T-helper 2 cell treated with Interferon-gamma antibody and Interleukin-4, amounts not matched to agents 5 μg/mL and 100 μg/mL, for 36 hours (primary cell): Measurements from ENCODE around the gene ORMDL3.

Experiments
- DNase-seq: peaks from one replicate; pipeline ENCODE4 v3.0.0; 2021; ENCODE audit warnings: low spot score
- H3K27ac Mint-ChIP-seq: one replicate; pipeline ENCODE4 v1.8.0; 2021; ENCODE audit warnings: mild to moderate bottlenecking, mixed read lengths
- H3K27me3 Mint-ChIP-seq: one replicate; pipeline ENCODE4 v1.8.0; 2021; ENCODE audit warnings: low read depth, mixed read lengths
- H3K36me3 Mint-ChIP-seq: one replicate; pipeline ENCODE4 v1.8.0; 2021; ENCODE audit warnings: low read depth, mixed read lengths
- H3K4me1 Mint-ChIP-seq: one replicate; pipeline ENCODE4 v1.8.0; 2021; ENCODE audit warnings: low read depth, mixed read lengths
- H3K4me3 Mint-ChIP-seq: one replicate; pipeline ENCODE4 v1.8.0; 2022; ENCODE audit warnings: mild to moderate bottlenecking, moderate library complexity, mixed read lengths
- H3K9me3 Mint-ChIP-seq: one replicate; pipeline ENCODE4 v1.8.0; 2021; ENCODE audit warnings: mixed read lengths

The ORMDL3 gene

GRCh38 chr17:39939588-39940419 lies 12.4 kb upstream of the ORMDL3 start:
- Mint-ChIP-seq H3K4me1 (peaks cover 16% of the 10 kb centered on the region), H3K27me3 (no peaks in the 10 kb centered on the region), H3K9me3 (no peaks in the 10 kb centered on the region), H3K27ac (peak overlapping the region; percentile 62), H3K36me3 (no peaks in the 10 kb centered on the region), H3K4me3 (peak overlapping the region; percentile 38)
- peak; percentile 73 for DNase-seq

DNA sequence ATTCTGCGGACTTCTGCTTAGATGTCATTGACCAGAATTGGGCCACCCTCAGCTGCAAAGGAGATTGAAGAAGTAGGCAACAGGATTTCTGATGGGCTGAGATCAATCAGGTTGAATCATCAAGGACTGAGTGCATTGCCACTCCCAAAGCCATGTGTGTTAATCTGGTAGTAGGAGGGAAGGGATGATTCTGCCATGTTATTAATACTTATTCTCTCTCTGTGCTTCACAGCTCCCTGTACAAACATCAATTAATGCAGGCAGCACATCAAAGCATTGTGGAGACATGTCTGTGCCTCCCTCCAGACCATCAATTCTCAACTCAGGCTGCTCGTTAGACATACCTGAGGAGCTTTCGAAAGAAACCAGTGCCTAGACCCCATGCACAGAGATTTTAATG lies 11.7 kb upstream of the ORMDL3 start:
- H3K27me3 Mint-ChIP-seq, result no peaks in the 10 kb centered on the region
- no peak overlapping the region for H3K4me3 Mint-ChIP-seq
- no peak overlapping the region for H3K27ac Mint-ChIP-seq
- peaks cover 16% of the 10 kb centered on the region for H3K4me1 Mint-ChIP-seq
- H3K9me3 Mint-ChIP-seq, result no peaks in the 10 kb centered on the region
- DNase-seq, result no peak
- H3K36me3 Mint-ChIP-seq, result no peaks in the 10 kb centered on the region

GRCh38 chr17:39938140-39938869 lies 10.9 kb upstream of the ORMDL3 start:
- no peaks in the 10 kb centered on the region for H3K27me3 Mint-ChIP-seq
- no peak overlapping the region for H3K4me3 Mint-ChIP-seq
- H3K36me3 Mint-ChIP-seq, result no peaks in the 10 kb centered on the region
- no peaks in the 10 kb centered on the region for H3K9me3 Mint-ChIP-seq
- H3K27ac Mint-ChIP-seq, result no peak overlapping the region
- peaks cover 16% of the 10 kb centered on the region for H3K4me1 Mint-ChIP-seq
- DNase-seq, result no peak

DNA sequence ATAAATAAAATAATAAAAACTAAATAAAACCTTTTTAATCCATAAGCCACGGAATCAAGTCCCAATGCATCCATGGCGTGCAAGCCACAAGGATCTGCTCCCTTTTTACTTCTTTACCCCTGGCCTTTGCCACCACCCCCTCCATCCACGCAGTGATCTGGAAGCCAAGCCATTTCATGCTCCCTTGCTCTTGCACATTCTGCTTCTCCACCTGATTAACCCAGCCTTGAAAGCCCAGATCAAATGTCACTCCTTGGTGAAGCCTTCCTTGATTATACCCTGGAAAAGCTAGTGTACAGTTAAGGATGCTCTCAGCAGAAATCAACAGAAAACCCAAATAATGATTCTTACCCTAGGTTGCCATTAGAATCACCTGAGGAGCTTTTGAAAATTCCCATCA lies 10.0 kb upstream of the ORMDL3 start:
- Mint-ChIP-seq H3K9me3 (no peaks in the 10 kb centered on the region), H3K27me3 (no peaks in the 10 kb centered on the region), H3K36me3 (no peaks in the 10 kb centered on the region), H3K27ac (no peak overlapping the region), H3K4me3 (no peak overlapping the region), H3K4me1 (peaks cover 16% of the 10 kb centered on the region)
- no peak for DNase-seq

GRCh38 chr17:39935909-39936308 lies 8.5 kb upstream of the ORMDL3 start:
- Mint-ChIP-seq H3K9me3 (no peaks in the 10 kb centered on the region), H3K4me3 (no peak overlapping the region), H3K27ac (no peak overlapping the region), H3K27me3 (no peaks in the 10 kb centered on the region), H3K36me3 (no peaks in the 10 kb centered on the region), H3K4me1 (peaks cover 14% of the 10 kb centered on the region)
- DNase-seq, result no peak

GRCh38 chr17:39934324-39934723 lies 6.9 kb upstream of the ORMDL3 start:
- no peaks in the 10 kb centered on the region for H3K27me3 Mint-ChIP-seq
- no peaks in the 10 kb centered on the region for H3K9me3 Mint-ChIP-seq
- peaks cover 2% of the 10 kb centered on the region for H3K4me1 Mint-ChIP-seq
- DNase-seq, result no peak
- no peak overlapping the region for H3K27ac Mint-ChIP-seq
- H3K36me3 Mint-ChIP-seq, result no peaks in the 10 kb centered on the region
- H3K4me3 Mint-ChIP-seq, result no peak overlapping the region

GRCh38 chr17:39933912-39934311 lies 6.5 kb upstream of the ORMDL3 start:
- Mint-ChIP-seq H3K27ac (no peak overlapping the region), H3K27me3 (no peaks in the 10 kb centered on the region), H3K36me3 (no peaks in the 10 kb centered on the region), H3K9me3 (no peaks in the 10 kb centered on the region), H3K4me3 (no peak overlapping the region), H3K4me1 (no peaks in the 10 kb centered on the region)
- DNase-seq, result no peak

DNA sequence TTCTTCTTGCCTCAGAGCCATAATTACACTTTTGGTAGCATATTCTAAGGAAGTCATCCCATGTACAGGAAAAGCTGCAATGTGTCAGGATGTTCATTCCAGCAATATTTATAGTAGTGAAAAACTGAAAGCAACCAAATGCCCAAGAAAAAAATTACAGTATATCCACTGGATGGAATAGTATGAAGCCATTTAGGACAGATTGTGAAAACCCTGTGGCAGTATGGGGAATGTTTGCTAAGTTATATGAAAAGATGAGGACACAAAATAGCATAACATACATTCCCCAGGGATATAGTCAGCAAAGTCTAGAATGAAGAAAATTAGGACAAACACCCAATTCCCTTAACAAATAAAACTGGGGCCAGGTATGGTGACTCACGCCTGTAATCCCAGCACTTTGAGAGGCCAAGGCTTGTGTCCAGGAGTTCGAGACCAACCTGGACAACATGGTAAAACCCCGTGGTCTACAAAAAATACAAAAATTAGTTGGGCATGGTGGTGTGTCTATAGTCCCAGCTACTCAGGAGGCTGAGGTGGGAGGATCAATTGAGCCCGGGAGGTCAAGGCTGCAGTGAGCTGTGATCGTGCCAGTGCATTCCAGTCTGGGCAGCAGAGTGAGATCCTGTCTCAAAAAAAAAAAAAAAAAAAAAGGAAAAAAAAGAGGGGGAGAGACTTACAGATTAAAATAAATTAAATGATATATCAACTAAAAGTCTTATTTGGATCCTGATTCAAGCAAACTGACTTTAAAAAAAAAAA lies 2.4 kb upstream of the ORMDL3 start:
- H3K27me3 Mint-ChIP-seq, result no peaks in the 10 kb centered on the region
- no peak for DNase-seq
- H3K36me3 Mint-ChIP-seq, result peaks cover 8% of the 10 kb centered on the region
- H3K27ac Mint-ChIP-seq, result no peak overlapping the region
- H3K4me1 Mint-ChIP-seq, result peaks cover 23% of the 10 kb centered on the region
- no peaks in the 10 kb centered on the region for H3K9me3 Mint-ChIP-seq
- H3K4me3 Mint-ChIP-seq, result no peak overlapping the region

GRCh38 chr17:39928858-39929645 lies 1.7 kb upstream of the ORMDL3 start:
- H3K36me3 Mint-ChIP-seq, result peaks cover 16% of the 10 kb centered on the region
- H3K4me3 Mint-ChIP-seq, result no peak overlapping the region
- H3K4me1 Mint-ChIP-seq, result peaks cover 30% of the 10 kb centered on the region
- no peaks in the 10 kb centered on the region for H3K27me3 Mint-ChIP-seq
- no peak for DNase-seq
- no peaks in the 10 kb centered on the region for H3K9me3 Mint-ChIP-seq
- no peak overlapping the region for H3K27ac Mint-ChIP-seq

DNA sequence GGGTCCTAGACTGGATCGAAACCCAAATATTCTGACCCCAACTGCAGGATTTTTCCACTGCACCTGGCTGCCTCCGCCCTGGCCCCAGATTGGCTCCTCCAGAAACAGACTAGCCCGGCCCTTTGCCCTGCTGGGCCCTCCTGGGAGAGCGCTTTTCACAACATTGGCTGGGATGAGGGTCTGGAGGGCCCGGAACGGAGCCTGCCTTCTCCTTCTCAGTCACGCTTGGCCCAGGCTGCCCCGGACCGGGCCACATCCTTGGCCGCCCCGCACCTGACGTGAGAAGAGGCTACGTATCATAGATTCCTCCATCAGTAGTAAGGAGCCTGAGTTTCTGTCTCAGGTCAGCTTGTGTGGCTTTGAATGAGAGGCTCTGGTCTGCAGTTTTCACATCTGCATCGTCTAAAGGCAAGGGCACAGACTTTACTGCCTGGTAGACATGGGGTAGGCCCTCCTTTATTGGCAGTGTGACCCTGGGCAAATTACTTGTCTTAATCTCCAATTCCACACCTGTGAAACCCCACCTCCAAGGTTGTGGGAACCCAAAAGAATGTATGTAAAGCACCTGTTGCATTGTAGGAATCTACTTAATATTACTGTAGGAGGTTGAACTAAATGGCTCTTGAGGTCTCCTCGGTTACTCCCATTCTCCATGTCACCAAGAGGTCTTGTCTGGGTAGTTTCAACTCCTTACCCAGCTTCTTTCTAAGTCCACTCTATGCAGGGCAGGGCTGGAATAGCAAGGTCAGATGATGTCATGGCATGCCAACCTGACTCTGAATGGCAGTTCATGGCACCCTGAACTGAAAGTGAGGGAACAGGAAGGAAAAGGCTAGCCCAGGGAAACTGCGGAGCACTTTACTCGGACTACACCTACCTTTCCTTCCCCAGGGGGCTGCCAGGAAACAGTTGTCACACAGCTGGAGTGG lies 792 bp upstream of the ORMDL3 start:
- peaks cover 36% of the 10 kb centered on the region for H3K4me1 Mint-ChIP-seq
- peak overlapping the region; percentile 88 for H3K27ac Mint-ChIP-seq
- no peaks in the 10 kb centered on the region for H3K9me3 Mint-ChIP-seq
- peaks cover 21% of the 10 kb centered on the region for H3K36me3 Mint-ChIP-seq
- H3K27me3 Mint-ChIP-seq, result no peaks in the 10 kb centered on the region
- DNase-seq, result no peak
- peak overlapping the region; percentile 92 for H3K4me3 Mint-ChIP-seq

- peaks cover 36% of the 10 kb centered on the region for H3K36me3 Mint-ChIP-seq
- H3K4me3 Mint-ChIP-seq, result peak overlapping the region; percentile 92
- peak overlapping the region; percentile 89 for H3K27ac Mint-ChIP-seq
- H3K27me3 Mint-ChIP-seq, result no peaks in the 10 kb centered on the region
- DNase-seq, result peak; percentile 58
- no peaks in the 10 kb centered on the region for H3K9me3 Mint-ChIP-seq
- peaks cover 50% of the 10 kb centered on the region for H3K4me1 Mint-ChIP-seq
Observed at GRCh38 chr17:39926588-39927100, 757 bp downstream of the ORMDL3 start.

DNA sequence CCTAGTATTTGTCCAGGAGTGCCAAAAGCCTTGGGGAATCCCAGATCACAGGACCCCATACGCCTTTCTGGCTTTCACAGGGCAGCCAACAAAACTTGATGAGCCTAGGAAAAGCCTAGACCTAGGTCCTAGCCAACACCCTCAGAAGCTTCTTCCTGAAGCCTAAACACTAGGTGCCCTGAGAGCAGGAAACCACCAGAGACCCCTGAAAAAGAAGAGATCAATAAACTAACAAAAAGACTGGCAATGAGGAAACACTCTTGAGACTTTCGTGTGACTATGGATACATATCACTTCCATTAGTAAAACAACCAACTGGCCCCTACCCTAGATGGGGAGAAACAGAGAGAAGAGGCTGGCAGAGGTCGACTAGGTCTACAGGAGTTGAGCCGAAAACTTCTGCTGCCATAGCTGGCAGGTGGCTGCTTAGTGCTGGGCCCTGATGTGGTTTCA lies 1.2 kb downstream of the ORMDL3 start:
- peak overlapping the region; percentile 92 for H3K4me3 Mint-ChIP-seq
- peaks cover 41% of the 10 kb centered on the region for H3K36me3 Mint-ChIP-seq
- H3K27me3 Mint-ChIP-seq, result no peaks in the 10 kb centered on the region
- no peaks in the 10 kb centered on the region for H3K9me3 Mint-ChIP-seq
- peak overlapping the region; percentile 89 for H3K27ac Mint-ChIP-seq
- H3K4me1 Mint-ChIP-seq, result peaks cover 54% of the 10 kb centered on the region
- DNase-seq, result no peak
